Tibial nerve (tissue), 4 donors: ENCODE data around the gene OR56A5. TPM values are rescaled to one million over a fixed set of nuclear protein-coding genes. Genes with fewer than 3 reads are reported as not detected.

ENCODE experiments used
- DNase-seq, 2 donors: peaks; one replicate each; pipeline ENCODE4 v3.0.0-alpha.2; 2019; ENCODE audit warnings: low spot score in 2 of 2
- H3K27ac ChIP-seq, 4 donors: fragments of 200-600 bp; sonication (generic) in 3 of 4; one replicate each; pipeline ENCODE4 v1.5.1; 2017 to 2019; ENCODE audit warnings: mild to moderate bottlenecking in 1 of 4
- H3K27me3 ChIP-seq, 2 donors: fragments of 200-600 bp; sonication (generic) in 1 of 2; one replicate each; pipeline versions ENCODE4 v1.5.1 to v1.6.0; 2017 to 2019
- H3K36me3 ChIP-seq, 3 donors: fragments of 200-600 bp; sonication (generic); one replicate each; pipeline ENCODE4 v1.5.1; 2018 to 2019
- H3K4me1 ChIP-seq, 4 donors: fragments of 200-600 bp; sonication (generic) in 3 of 4; one replicate each; pipeline ENCODE4 v1.5.1; 2017 to 2019
- H3K4me3 ChIP-seq, 4 donors: fragments of 200-600 bp; sonication (generic) in 3 of 4; one replicate each; pipeline ENCODE4 v1.5.1; 2017 to 2019; ENCODE audit warnings: mild to moderate bottlenecking in 1 of 4, moderate library complexity in 1 of 4
- H3K9me3 ChIP-seq, 4 donors: fragments of 200-600 bp; sonication (generic) in 3 of 4; one replicate each; pipeline ENCODE4 v1.5.1; 2017 to 2019
- EP300 ChIP-seq, 2 donors: sonication (generic); formaldehyde crosslinking; IDR thresholded peaks; one replicate each; pipeline ENCODE4 v1.6.1; 2017; ENCODE audit warnings: antibody characterized with exemption in 2 of 2, mild to moderate bottlenecking in 1 of 2
- POLR2A ChIP-seq, 2 donors: fragments of 450-650 bp; IDR thresholded peaks; one replicate each; pipeline ENCODE4 v1.6.1; 2017; ENCODE audit warnings: antibody characterized with exemption in 2 of 2, mild to moderate bottlenecking in 2 of 2, moderate library complexity in 2 of 2
- WGBS, 2 donors: methylation state at CpG; one replicate each; pipeline ENCODE4 v1.1.5; 2018; 5-methylcytosine and 5-hydroxymethylcytosine counted together
- total RNA-seq, 4 donors: library from RNA; depleted of rRNA; stranded (reverse); fragments of >200 nt; gene quantifications; one replicate each; pipeline ENCODE4 v1.1.0, GENCODE V29; 2016
- TF ChIP-seq, protein P1 (sequence below), 5 experiments: fragments of 200-600 bp in 3 of 5; fragments of 450-650 bp in 2 of 5; sonication (generic) in 3 of 5; IDR thresholded peaks; one replicate each; pipeline ENCODE4 v1.5.1; 2016 to 2019; ENCODE audit warnings: antibody characterized with exemption in 5 of 5, mild to moderate bottlenecking in 3 of 5, moderate library complexity in 2 of 5

OR56A5 gene
- total RNA-seq, 4 donors from 2014 or later, result not detected

DNA sequence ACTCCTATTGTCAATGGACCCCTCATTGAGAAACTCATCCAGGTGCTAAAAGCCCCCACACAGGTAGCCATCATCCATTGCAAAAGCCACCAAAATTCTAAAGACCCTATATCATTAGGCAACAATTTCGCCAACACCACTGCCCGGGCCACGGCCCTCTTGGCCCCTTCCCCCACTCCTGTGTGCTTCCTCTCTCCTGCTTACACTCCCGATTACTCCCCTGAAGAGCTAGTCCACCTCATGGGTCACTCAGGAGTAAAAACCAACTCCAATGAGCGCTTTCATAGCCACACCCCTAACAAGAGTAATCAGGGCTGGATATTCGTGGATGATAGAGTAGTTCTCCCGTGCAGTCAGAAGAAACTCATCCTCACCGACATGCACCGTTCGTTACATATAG, 35.2 kb downstream of the OR56A5 start:
- Histone ChIP-seq H3K36me3 (no peaks in the 10 kb centered on the region), H3K4me1 (no peaks in the 10 kb centered on the region), H3K27ac (no peak overlapping the region), H3K9me3 (peaks cover 0 to 36% (median 0%) of the 10 kb centered on the region in 4 donors), H3K4me3 (no peak overlapping the region), H3K27me3 (no peaks in the 10 kb centered on the region)
- TF ChIP-seq POLR2A (IDR thresholded peaks at IDR 0.05), result no peak
- DNase-seq, result no peak
- WGBS, 2 donors, result 89 to 93% methylated on average over 10 of the region's 10 CpGs

DNA sequence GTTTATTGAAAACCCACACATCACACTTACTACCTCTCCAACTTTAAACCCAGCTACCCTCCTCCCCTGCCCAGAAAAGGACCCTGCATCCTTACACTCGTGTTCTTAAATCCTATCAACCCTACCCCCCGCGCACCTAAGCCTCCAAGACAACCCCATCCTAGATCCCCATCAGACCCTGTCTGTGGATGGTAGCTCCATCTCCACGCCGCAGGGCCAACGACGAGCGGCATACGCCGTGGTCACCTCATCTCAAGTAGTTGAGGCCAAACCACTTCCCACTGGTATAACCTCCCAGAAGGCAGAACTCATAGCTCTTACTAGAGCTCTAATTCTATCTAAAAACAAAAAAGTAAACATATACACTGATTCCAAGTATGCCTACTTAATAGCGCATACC, 35.6 kb downstream of the OR56A5 start:
- TF ChIP-seq, protein P1, sequence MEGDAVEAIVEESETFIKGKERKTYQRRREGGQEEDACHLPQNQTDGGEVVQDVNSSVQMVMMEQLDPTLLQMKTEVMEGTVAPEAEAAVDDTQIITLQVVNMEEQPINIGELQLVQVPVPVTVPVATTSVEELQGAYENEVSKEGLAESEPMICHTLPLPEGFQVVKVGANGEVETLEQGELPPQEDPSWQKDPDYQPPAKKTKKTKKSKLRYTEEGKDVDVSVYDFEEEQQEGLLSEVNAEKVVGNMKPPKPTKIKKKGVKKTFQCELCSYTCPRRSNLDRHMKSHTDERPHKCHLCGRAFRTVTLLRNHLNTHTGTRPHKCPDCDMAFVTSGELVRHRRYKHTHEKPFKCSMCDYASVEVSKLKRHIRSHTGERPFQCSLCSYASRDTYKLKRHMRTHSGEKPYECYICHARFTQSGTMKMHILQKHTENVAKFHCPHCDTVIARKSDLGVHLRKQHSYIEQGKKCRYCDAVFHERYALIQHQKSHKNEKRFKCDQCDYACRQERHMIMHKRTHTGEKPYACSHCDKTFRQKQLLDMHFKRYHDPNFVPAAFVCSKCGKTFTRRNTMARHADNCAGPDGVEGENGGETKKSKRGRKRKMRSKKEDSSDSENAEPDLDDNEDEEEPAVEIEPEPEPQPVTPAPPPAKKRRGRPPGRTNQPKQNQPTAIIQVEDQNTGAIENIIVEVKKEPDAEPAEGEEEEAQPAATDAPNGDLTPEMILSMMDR (IDR thresholded peaks at IDR 0.05), result no peak
- TF ChIP-seq EP300 (IDR thresholded peaks at IDR 0.05) (no peak), POLR2A (IDR thresholded peaks at IDR 0.05) (no peak)
- Histone ChIP-seq H3K27me3 (no peaks in the 10 kb centered on the region), H3K27ac (no peak overlapping the region), H3K9me3 (peaks cover 0 to 39% (median 0%) of the 10 kb centered on the region in 4 donors), H3K36me3 (no peaks in the 10 kb centered on the region), H3K4me3 (no peak overlapping the region), H3K4me1 (no peaks in the 10 kb centered on the region)
- WGBS, 2 donors, result 94 to 95% methylated on average over 11 of the region's 11 CpGs
- DNase-seq, result no peak

DNA sequence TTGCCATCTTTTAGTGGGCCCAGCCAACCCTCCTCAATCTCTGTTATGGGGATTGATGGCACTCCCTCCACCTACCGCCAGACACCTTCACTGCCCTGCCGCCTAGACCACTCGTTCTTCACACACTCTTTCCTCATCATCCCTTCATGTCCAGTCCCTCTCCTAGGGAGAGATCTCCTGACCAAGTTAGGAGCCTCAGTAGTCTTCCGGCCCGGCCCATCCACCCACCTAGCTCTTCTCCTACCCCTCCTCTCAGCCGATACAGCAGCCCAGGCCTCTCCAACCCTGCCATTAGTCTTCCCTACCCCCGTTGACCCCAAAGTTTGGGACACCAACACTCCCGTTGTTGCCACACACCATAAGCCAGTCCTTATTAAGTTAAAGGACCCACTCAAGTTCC, 37.2 kb downstream of the OR56A5 start:
- Histone ChIP-seq H3K27ac (no peak overlapping the region), H3K4me1 (no peaks in the 10 kb centered on the region), H3K27me3 (no peaks in the 10 kb centered on the region), H3K9me3 (peaks cover 0 to 39% (median 0%) of the 10 kb centered on the region in 4 donors), H3K36me3 (no peaks in the 10 kb centered on the region), H3K4me3 (no peak overlapping the region)
- no peak for DNase-seq
- TF ChIP-seq, protein P1 (IDR thresholded peaks at IDR 0.05), result no peak
- TF ChIP-seq POLR2A (IDR thresholded peaks at IDR 0.05), result no peak
- TF ChIP-seq EP300 (IDR thresholded peaks at IDR 0.05), result no peak
- WGBS, 2 donors, result 92 to 96% methylated on average over 8 of the region's 8 CpGs

DNA sequence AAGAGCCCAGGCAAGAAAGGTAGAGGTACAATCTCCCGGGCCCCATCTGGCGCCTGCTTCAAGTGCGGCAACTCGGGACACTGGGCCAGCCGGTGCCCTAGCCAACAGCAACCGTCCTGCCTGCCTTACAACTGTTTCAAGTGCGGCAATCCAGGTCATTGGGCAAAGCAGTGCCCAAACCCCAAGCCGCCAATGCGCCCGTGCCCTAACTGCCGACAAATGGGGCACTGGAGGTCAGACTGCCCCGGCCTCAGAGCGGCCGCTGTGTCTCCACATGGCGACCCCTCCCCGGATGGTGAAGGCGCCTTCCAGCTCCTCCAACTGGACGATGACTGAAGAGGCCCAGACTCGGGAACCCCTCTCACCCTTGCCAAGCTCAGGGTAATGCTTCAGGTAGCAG, 37.7 kb downstream of the OR56A5 start:
- no peak for DNase-seq
- Histone ChIP-seq H3K27me3 (no peaks in the 10 kb centered on the region), H3K36me3 (no peaks in the 10 kb centered on the region), H3K27ac (no peak overlapping the region), H3K9me3 (peaks cover 0 to 42% (median 0%) of the 10 kb centered on the region in 4 donors), H3K4me1 (no peaks in the 10 kb centered on the region), H3K4me3 (no peak overlapping the region)
- 93% methylated on average over 14 to 19 of the region's 19 CpGs for WGBS, 2 donors
- TF ChIP-seq EP300 (IDR thresholded peaks at IDR 0.05) (no peak), POLR2A (IDR thresholded peaks at IDR 0.05) (no peak)
- TF ChIP-seq, protein P1 (IDR thresholded peaks at IDR 0.05), result no peak

DNA sequence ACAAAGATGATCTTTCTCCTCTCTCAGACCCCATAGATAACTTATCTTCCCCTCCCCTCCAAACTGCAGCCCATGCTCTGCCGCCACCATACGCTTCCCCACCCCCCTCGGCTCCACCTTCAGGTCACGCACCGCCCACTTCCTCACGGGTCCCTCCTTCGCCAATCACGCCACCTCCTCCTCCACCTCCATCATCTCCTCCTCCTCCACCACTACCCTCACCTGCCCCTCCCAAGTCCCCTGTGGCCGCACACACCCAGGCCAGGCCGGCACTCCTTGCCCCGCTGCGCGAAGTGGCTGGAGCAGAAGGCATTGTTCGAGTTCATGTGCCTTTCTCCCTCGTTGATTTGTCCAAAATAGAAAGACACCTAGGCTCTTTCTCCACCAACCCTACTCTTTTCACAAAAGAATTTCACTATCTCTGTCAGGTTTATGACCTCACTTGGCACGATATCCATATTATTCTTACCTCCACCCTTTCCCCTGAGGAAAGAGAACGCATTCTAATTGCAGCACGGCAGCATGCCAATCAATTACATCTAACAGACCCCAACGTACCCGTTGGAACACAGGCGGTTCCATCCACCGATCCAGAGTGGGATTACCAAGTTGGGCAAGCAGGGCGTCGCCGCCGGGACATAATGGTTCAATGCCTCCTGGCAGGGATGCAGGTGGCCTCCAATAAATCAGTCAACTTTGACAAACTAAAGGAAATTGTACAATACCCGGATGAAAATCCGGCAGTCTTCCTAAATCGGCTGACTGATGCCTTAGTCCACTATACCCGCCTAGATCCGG, 38.5 kb downstream of the OR56A5 start:
- no peak for DNase-seq
- H3K27me3 ChIP-seq, result no peaks in the 10 kb centered on the region
- peaks cover 0 to 43% (median 0%) of the 10 kb centered on the region in 4 donors for H3K9me3 ChIP-seq
- no peak overlapping the region for H3K4me3 ChIP-seq
- H3K27ac ChIP-seq, result no peak overlapping the region
- H3K36me3 ChIP-seq, result no peaks in the 10 kb centered on the region
- 90 to 94% methylated on average over 31 of the region's 31 CpGs for WGBS, 2 donors
- no peaks in the 10 kb centered on the region for H3K4me1 ChIP-seq
- TF ChIP-seq EP300 (IDR thresholded peaks at IDR 0.05) (no peak), POLR2A (IDR thresholded peaks at IDR 0.05) (no peak)
- TF ChIP-seq, protein P1 (IDR thresholded peaks at IDR 0.05), result no peak
